Measurements from ENCODE around the gene CXCL13.

GRCh38 chr4:77582156-77582555 is 23.5 kb upstream of the CXCL13 start:
- TF ChIP-seq, protein P1, sequence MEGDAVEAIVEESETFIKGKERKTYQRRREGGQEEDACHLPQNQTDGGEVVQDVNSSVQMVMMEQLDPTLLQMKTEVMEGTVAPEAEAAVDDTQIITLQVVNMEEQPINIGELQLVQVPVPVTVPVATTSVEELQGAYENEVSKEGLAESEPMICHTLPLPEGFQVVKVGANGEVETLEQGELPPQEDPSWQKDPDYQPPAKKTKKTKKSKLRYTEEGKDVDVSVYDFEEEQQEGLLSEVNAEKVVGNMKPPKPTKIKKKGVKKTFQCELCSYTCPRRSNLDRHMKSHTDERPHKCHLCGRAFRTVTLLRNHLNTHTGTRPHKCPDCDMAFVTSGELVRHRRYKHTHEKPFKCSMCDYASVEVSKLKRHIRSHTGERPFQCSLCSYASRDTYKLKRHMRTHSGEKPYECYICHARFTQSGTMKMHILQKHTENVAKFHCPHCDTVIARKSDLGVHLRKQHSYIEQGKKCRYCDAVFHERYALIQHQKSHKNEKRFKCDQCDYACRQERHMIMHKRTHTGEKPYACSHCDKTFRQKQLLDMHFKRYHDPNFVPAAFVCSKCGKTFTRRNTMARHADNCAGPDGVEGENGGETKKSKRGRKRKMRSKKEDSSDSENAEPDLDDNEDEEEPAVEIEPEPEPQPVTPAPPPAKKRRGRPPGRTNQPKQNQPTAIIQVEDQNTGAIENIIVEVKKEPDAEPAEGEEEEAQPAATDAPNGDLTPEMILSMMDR (IDR thresholded peaks at IDR 0.05) = no peak
- no peak for TF ChIP-seq POLR2A (IDR thresholded peaks at IDR 0.05)
